HG03354 (cell line): ENCODE measurements around the gene BCAS3.
"Not testable (repeated sequence)": the region's sequence is repeated elsewhere in the genome, so short reads cannot be mapped to it uniquely, and the experiment has no call there.

Experiments
- ATAC-seq: cut with Tn5 transposase; IDR thresholded peaks from one replicate; pipeline ENCODE4 v1.9.1; 2021; ENCODE audit warnings: mild to moderate bottlenecking; ENCODE audit not compliant: unreplicated experiment, poor library complexity, severe bottlenecking

The BCAS3 gene

GRCh38 chr17:61221597-61222471 is 544.2 kb downstream of the BCAS3 start:
- no peak for ATAC-seq

GRCh38 chr17:61223725-61224124 is 546.1 kb downstream of the BCAS3 start:
- ATAC-seq = no peak

GRCh38 chr17:61225178-61225882 is 547.7 kb downstream of the BCAS3 start:
- ATAC-seq = no peak

- no peak for ATAC-seq
Measured at GRCh38 chr17:61227866-61228265, 550.2 kb downstream of the BCAS3 start.

GRCh38 chr17:61230461-61230860 is 552.8 kb downstream of the BCAS3 start:
- no peak for ATAC-seq

GRCh38 chr17:61230972-61231820 is 553.5 kb downstream of the BCAS3 start:
- no peak for ATAC-seq

- ATAC-seq = no peak
Measured at GRCh38 chr17:61232871-61233270, 555.2 kb downstream of the BCAS3 start.

- ATAC-seq = no peak
Measured at GRCh38 chr17:61233991-61234750, 556.5 kb downstream of the BCAS3 start.

GRCh38 chr17:61235001-61235826 is 557.6 kb downstream of the BCAS3 start:
- ATAC-seq = no peak

- no peak for ATAC-seq
Measured at GRCh38 chr17:61235827-61236197, 558.2 kb downstream of the BCAS3 start.

- ATAC-seq = no peak
Measured at GRCh38 chr17:61237275-61237674, 559.6 kb downstream of the BCAS3 start.

GRCh38 chr17:61238455-61238933 is 560.8 kb downstream of the BCAS3 start:
- ATAC-seq = no peak

- no peak for ATAC-seq
Measured at GRCh38 chr17:61239327-61239726, 561.7 kb downstream of the BCAS3 start.

- no peak for ATAC-seq
Measured at GRCh38 chr17:61239953-61240352, 562.3 kb downstream of the BCAS3 start.

- no peak for ATAC-seq
Measured at GRCh38 chr17:61240851-61241468, 563.3 kb downstream of the BCAS3 start.

- not testable (repeated sequence) for ATAC-seq
Measured at GRCh38 chr17:61244988-61245387, 567.3 kb downstream of the BCAS3 start.

- no peak for ATAC-seq
Measured at GRCh38 chr17:61245706-61246135, 568.1 kb downstream of the BCAS3 start.

- ATAC-seq = no peak
Measured at GRCh38 chr17:61247439-61247838, 569.8 kb downstream of the BCAS3 start.
